ENCODE measurements around the gene GINS3.
A peak's percentile ranks its signal among the peaks of the same experiment; 100 is the strongest.
"Not testable (repeated sequence)": the region's sequence is repeated elsewhere in the genome, so short reads cannot be mapped to it uniquely, and the experiment has no call there.

Gene GINS3

GRCh38 chr16:58399718-58400633 is 7.7 kb downstream of the GINS3 start:
- Mint-ChIP-seq H3K27me3 (ENCODE audit: low read depth, poor library complexity) (no peaks in the 10 kb centered on the region), H3K9me3 (peaks cover 30% of the 10 kb centered on the region), H3K27ac (no peak overlapping the region), H3K4me1 (no peaks in the 10 kb centered on the region), H3K4me3 (no peak overlapping the region), H3K36me3 (ENCODE audit: low read depth) (peaks cover 56% of the 10 kb centered on the region)
- no peak for DNase-seq
- no peak for TF ChIP-seq CTCF (IDR thresholded peaks at IDR 0.05)

GRCh38 chr16:58401305-58401704 is 9.0 kb downstream of the GINS3 start:
- H3K4me3 Mint-ChIP-seq; H3K27me3 Mint-ChIP-seq (ENCODE audit: low read depth, poor library complexity); H3K27ac Mint-ChIP-seq; H3K4me1 Mint-ChIP-seq; DNase-seq: not testable (repeated sequence)
- Mint-ChIP-seq H3K36me3 (ENCODE audit: low read depth) (peaks cover 50% of the 10 kb centered on the region), H3K9me3 (peaks cover 24% of the 10 kb centered on the region)

- Mint-ChIP-seq H3K27ac (no peak overlapping the region), H3K9me3 (peaks cover 17% of the 10 kb centered on the region), H3K36me3 (ENCODE audit: low read depth) (peaks cover 46% of the 10 kb centered on the region), H3K4me3 (no peak overlapping the region), H3K4me1 (no peaks in the 10 kb centered on the region), H3K27me3 (ENCODE audit: low read depth, poor library complexity) (peaks cover 3% of the 10 kb centered on the region)
- TF ChIP-seq CTCF (IDR thresholded peaks at IDR 0.05): no peak
- DNase-seq: no peak
These were observed 10.5 kb downstream of the GINS3 start for GRCh38 chr16:58402796-58403195.

GRCh38 chr16:58409316-58409973 is 17.2 kb downstream of the GINS3 start:
- Mint-ChIP-seq H3K36me3 (ENCODE audit: low read depth) (peaks cover under 1% of the 10 kb centered on the region), H3K27ac (peak overlapping the region; percentile 70), H3K4me1 (peaks cover 11% of the 10 kb centered on the region), H3K4me3 (no peak overlapping the region), H3K9me3 (no peaks in the 10 kb centered on the region), H3K27me3 (ENCODE audit: low read depth, poor library complexity) (peaks cover 24% of the 10 kb centered on the region)
- no peak for TF ChIP-seq CTCF (IDR thresholded peaks at IDR 0.05)
- no peak for DNase-seq

GRCh38 chr16:58411336-58411735 is 19.1 kb downstream of the GINS3 start:
- TF ChIP-seq CTCF (IDR thresholded peaks at IDR 0.05): no peak
- peaks cover 11% of the 10 kb centered on the region for H3K4me1 Mint-ChIP-seq
- H3K27me3 Mint-ChIP-seq (ENCODE audit: low read depth, poor library complexity): peaks cover 28% of the 10 kb centered on the region
- no peaks in the 10 kb centered on the region for H3K36me3 Mint-ChIP-seq (ENCODE audit: low read depth)
- H3K4me3 Mint-ChIP-seq: no peak overlapping the region
- no peak for DNase-seq
- no peaks in the 10 kb centered on the region for H3K9me3 Mint-ChIP-seq
- H3K27ac Mint-ChIP-seq: no peak overlapping the region

- no peaks in the 10 kb centered on the region for H3K9me3 Mint-ChIP-seq
- no peaks in the 10 kb centered on the region for H3K36me3 Mint-ChIP-seq (ENCODE audit: low read depth)
- peaks cover 28% of the 10 kb centered on the region for H3K27me3 Mint-ChIP-seq (ENCODE audit: low read depth, poor library complexity)
- DNase-seq: no peak
- no peak overlapping the region for H3K4me3 Mint-ChIP-seq
- TF ChIP-seq CTCF (IDR thresholded peaks at IDR 0.05): no peak
- H3K4me1 Mint-ChIP-seq: peaks cover 11% of the 10 kb centered on the region
- peak overlapping the region; percentile 56 for H3K27ac Mint-ChIP-seq
These were observed 19.7 kb downstream of the GINS3 start for GRCh38 chr16:58411736-58412614.

GRCh38 chr16:58412615-58412970 is 20.3 kb downstream of the GINS3 start:
- Mint-ChIP-seq H3K4me1 (peaks cover 11% of the 10 kb centered on the region), H3K27me3 (ENCODE audit: low read depth, poor library complexity) (peaks cover 27% of the 10 kb centered on the region)
- not testable (repeated sequence) for H3K9me3 Mint-ChIP-seq; H3K27ac Mint-ChIP-seq; DNase-seq; H3K36me3 Mint-ChIP-seq (ENCODE audit: low read depth); H3K4me3 Mint-ChIP-seq
